ENCODE results near the gene OR2K2.
"Not testable (repeated sequence)": the region's sequence is repeated elsewhere in the genome, so short reads cannot be mapped to it uniquely, and the experiment has no call there.

OR2K2 gene

GRCh38 chr9:111320631-111321030 lies 9.4 kb downstream of the OR2K2 start:
- Histone ChIP-seq H3K79me2 (ENCODE audit: insufficient read depth, low read depth) (no peaks in the 10 kb centered on the region), H3K9ac (no peak overlapping the region)

DNA sequence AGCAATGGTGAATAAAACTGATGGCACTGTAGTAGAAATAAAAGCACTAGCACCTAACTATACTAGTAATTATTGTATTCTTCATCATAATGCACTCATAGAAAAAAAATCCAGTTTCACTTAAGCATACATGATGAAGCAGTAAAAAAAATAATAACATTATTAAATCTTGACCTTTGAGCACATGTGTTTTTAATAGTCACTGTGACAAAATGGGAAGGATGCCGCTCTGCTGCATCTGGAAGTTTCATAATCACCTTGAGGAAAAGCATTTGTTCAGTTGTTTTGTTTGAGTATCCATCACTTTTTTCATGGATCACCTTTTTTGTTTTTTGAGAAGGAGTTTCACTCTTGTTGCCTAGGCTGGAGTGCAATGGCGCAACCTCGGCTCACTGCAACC lies 13.2 kb downstream of the OR2K2 start:
- no peak for TF ChIP-seq CTCF (conservative IDR thresholded peaks at IDR 0.05; ENCODE audit: low read depth, low read length)
- Histone ChIP-seq H3K79me2 (ENCODE audit: insufficient read depth, low read depth) (no peaks in the 10 kb centered on the region), H3K4me3 (IDR thresholded peaks at IDR 0.05; ENCODE audit: insufficient read depth, low read depth, low read length) (no peak overlapping the region), H3K4me1 (ENCODE audit: low read depth, poor library complexity, severe bottlenecking) (no peaks in the 10 kb centered on the region), H3K27me3 (ENCODE audit: insufficient read depth, low read depth) (no peaks in the 10 kb centered on the region), H3K9ac (no peak overlapping the region), H4K20me1 (ENCODE audit: insufficient read depth) (no peaks in the 10 kb centered on the region), H3K27ac (no peak overlapping the region), H3K4me2 (no peak overlapping the region), H3K36me3 (ENCODE audit: insufficient read depth) (no peaks in the 10 kb centered on the region), H2AFZ (ENCODE audit: low read depth) (no peak overlapping the region)

More at GRCh38 chr9:111320631-111321030, 9.4 kb downstream of the OR2K2 start:
- Histone ChIP-seq H2AFZ (ENCODE audit: low read depth) (no peak overlapping the region), H3K27me3 (ENCODE audit: insufficient read depth, low read depth) (no peaks in the 10 kb centered on the region), H3K27ac (no peak overlapping the region), H4K20me1 (ENCODE audit: insufficient read depth) (no peaks in the 10 kb centered on the region), H3K4me3 (IDR thresholded peaks at IDR 0.05; ENCODE audit: insufficient read depth, low read depth, low read length) (no peak overlapping the region), H3K4me2 (no peak overlapping the region), H3K36me3 (ENCODE audit: insufficient read depth) (no peaks in the 10 kb centered on the region), H3K4me1 (ENCODE audit: low read depth, poor library complexity, severe bottlenecking) (no peaks in the 10 kb centered on the region)
- no peak for TF ChIP-seq CTCF (conservative IDR thresholded peaks at IDR 0.05; ENCODE audit: low read depth, low read length)

GRCh38 chr9:111305914-111306313 lies 24.1 kb downstream of the OR2K2 start:
- H3K79me2 ChIP-seq (ENCODE audit: insufficient read depth, low read depth) = no peaks in the 10 kb centered on the region
- no peak for TF ChIP-seq CTCF (conservative IDR thresholded peaks at IDR 0.05; ENCODE audit: low read depth, low read length)
- H4K20me1 ChIP-seq (ENCODE audit: insufficient read depth) = no peaks in the 10 kb centered on the region
- no peak overlapping the region for H3K4me2 ChIP-seq
- H3K4me1 ChIP-seq (ENCODE audit: low read depth, poor library complexity, severe bottlenecking) = no peaks in the 10 kb centered on the region
- no peak overlapping the region for H3K27ac ChIP-seq
- no peaks in the 10 kb centered on the region for H3K36me3 ChIP-seq (ENCODE audit: insufficient read depth)
- H3K9ac ChIP-seq = no peak overlapping the region
- no peak overlapping the region for H3K4me3 ChIP-seq (IDR thresholded peaks at IDR 0.05; ENCODE audit: insufficient read depth, low read depth, low read length)
- no peak overlapping the region for H2AFZ ChIP-seq (ENCODE audit: low read depth)
- no peaks in the 10 kb centered on the region for H3K27me3 ChIP-seq (ENCODE audit: insufficient read depth, low read depth)

- not testable (repeated sequence) for H3K4me3 ChIP-seq (IDR thresholded peaks at IDR 0.05; ENCODE audit: insufficient read depth, low read depth, low read length); H3K27me3 ChIP-seq (ENCODE audit: insufficient read depth, low read depth); H3K9ac ChIP-seq; H3K27ac ChIP-seq; H2AFZ ChIP-seq (ENCODE audit: low read depth); H4K20me1 ChIP-seq (ENCODE audit: insufficient read depth); H3K36me3 ChIP-seq (ENCODE audit: insufficient read depth); H3K4me2 ChIP-seq; H3K4me1 ChIP-seq (ENCODE audit: low read depth, poor library complexity, severe bottlenecking); H3K79me2 ChIP-seq (ENCODE audit: insufficient read depth, low read depth)
These were observed 26.0 kb downstream of the OR2K2 start for GRCh38 chr9:111304000-111304399.

GRCh38 chr9:111301195-111301594 lies 28.8 kb downstream of the OR2K2 start:
- TF ChIP-seq CTCF (conservative IDR thresholded peaks at IDR 0.05; ENCODE audit: low read depth, low read length) = no peak
- no peak overlapping the region for H3K4me3 ChIP-seq (IDR thresholded peaks at IDR 0.05; ENCODE audit: insufficient read depth, low read depth, low read length)
- no peaks in the 10 kb centered on the region for H4K20me1 ChIP-seq (ENCODE audit: insufficient read depth)
- H3K27ac ChIP-seq = no peak overlapping the region
- H3K4me1 ChIP-seq (ENCODE audit: low read depth, poor library complexity, severe bottlenecking) = peaks cover 7% of the 10 kb centered on the region
- no peak overlapping the region for H3K9ac ChIP-seq
- no peaks in the 10 kb centered on the region for H3K79me2 ChIP-seq (ENCODE audit: insufficient read depth, low read depth)
- H3K27me3 ChIP-seq (ENCODE audit: insufficient read depth, low read depth) = no peaks in the 10 kb centered on the region
- no peaks in the 10 kb centered on the region for H3K36me3 ChIP-seq (ENCODE audit: insufficient read depth)
- H2AFZ ChIP-seq (ENCODE audit: low read depth) = no peak overlapping the region
- H3K4me2 ChIP-seq = no peak overlapping the region

Measured in KMS-11 (cell line).